GM23338 (cell line): ENCODE results near the gene SPIRE1. TPM values are rescaled to one million over a fixed set of nuclear protein-coding genes. Genes with fewer than 3 reads are reported as not detected.

Source experiments
- ATAC-seq: fragments of 200-7000 bp; cut with Tn5 transposase; 3 replicates; pipeline ENCODE4 v1.9.1; 2020
- DNase-seq: peaks from one replicate; pipeline ENCODE4 v3.0.0-alpha.2; 2015; ENCODE audit warnings: low spot score
- H2AFZ ChIP-seq: fragments of 200-600 bp; sonication (generic); 2 replicates; pipeline ENCODE4 v1.8.0; 2016; ENCODE audit warnings: antibody characterized with exemption, mild to moderate bottlenecking, moderate library complexity
- H3F3A ChIP-seq: fragments of 200-600 bp; sonication (generic); replicated peaks from 2 replicates; pipeline ENCODE4 v1.8.0; 2017; ENCODE audit warnings: antibody characterized with exemption, mixed run types, low read depth
- H3K27ac ChIP-seq: fragments of 200-600 bp; sonication (generic); 2 replicates; pipeline ENCODE4 v1.6.1; 2016; ENCODE audit warnings: low read depth
- H3K27me3 ChIP-seq: fragments of 200-600 bp; sonication (generic); 2 replicates; pipeline ENCODE4 v1.8.0; 2016; ENCODE audit warnings: mild to moderate bottlenecking, mixed run types, moderate library complexity; ENCODE audit not compliant: insufficient read depth
- H3K36me3 ChIP-seq: fragments of 200-600 bp; sonication (generic); 2 replicates; pipeline ENCODE4 v1.8.0; 2016; ENCODE audit warnings: mild to moderate bottlenecking; ENCODE audit not compliant: insufficient read depth
- H3K4me1 ChIP-seq: fragments of 200-600 bp; sonication (generic); 2 replicates; pipeline ENCODE4 v1.8.0; 2016; ENCODE audit warnings: mild to moderate bottlenecking, moderate library complexity; ENCODE audit not compliant: insufficient read depth
- H3K4me2 ChIP-seq: fragments of 200-600 bp; sonication (generic); 2 replicates; pipeline ENCODE4 v1.7.1; 2017; ENCODE audit warnings: mixed run types
- H3K4me3 ChIP-seq: fragments of 200-600 bp; sonication (generic); 2 replicates; pipeline ENCODE4 v1.6.1; 2016; ENCODE audit warnings: mixed run types
- H3K79me2 ChIP-seq: fragments of 200-600 bp; sonication (generic); replicated peaks from 2 replicates; pipeline ENCODE4 v1.8.0; 2017; ENCODE audit warnings: mild to moderate bottlenecking; ENCODE audit not compliant: insufficient read depth
- H3K9me2 ChIP-seq: fragments of 200-600 bp; sonication (generic); 2 replicates; pipeline ENCODE4 v1.8.0; 2017; ENCODE audit not compliant: insufficient read depth
- H4K20me1 ChIP-seq: fragments of 200-600 bp; sonication (generic); replicated peaks from 2 replicates; pipeline ENCODE4 v1.8.0; 2017; ENCODE audit warnings: mild to moderate bottlenecking; ENCODE audit not compliant: insufficient read depth
- H3K27ac Mint-ChIP-seq: 2 replicates; pipeline ENCODE4 v1.8.0; 2020; ENCODE audit warnings: inconsistent platforms, mild to moderate bottlenecking, moderate library complexity, mixed read lengths
- H3K27me3 Mint-ChIP-seq: 3 replicates; pipeline ENCODE4 v1.8.0; 2022; ENCODE audit warnings: low read depth, mild to moderate bottlenecking, moderate library complexity, mixed read lengths, inconsistent platforms; ENCODE audit not compliant: insufficient read depth, poor library complexity
- H3K36me3 Mint-ChIP-seq: 3 replicates; pipeline ENCODE4 v1.8.0; 2021; ENCODE audit warnings: low read depth, mild to moderate bottlenecking, inconsistent platforms, moderate library complexity, mixed read lengths
- H3K4me1 Mint-ChIP-seq: 3 replicates; pipeline ENCODE4 v1.8.0; 2020; ENCODE audit warnings: mild to moderate bottlenecking, inconsistent platforms, mixed read lengths
- H3K4me3 Mint-ChIP-seq: 3 replicates; pipeline ENCODE4 v1.8.0; 2021; ENCODE audit warnings: moderate library complexity, mild to moderate bottlenecking, inconsistent platforms, mixed read lengths
- H3K9me3 Mint-ChIP-seq: 3 replicates; pipeline ENCODE4 v1.8.0; 2020; ENCODE audit warnings: moderate library complexity, mild to moderate bottlenecking, inconsistent platforms, mixed read lengths
- CREB1 ChIP-seq: fragments of 250-450 bp; sonication (Bioruptor Pico); IDR thresholded peaks from 2 replicates; pipeline ENCODE4 v1.5.0; 2020; ENCODE audit warnings: low read depth, mild to moderate bottlenecking, moderate library complexity
- EZH2 ChIP-seq: fragments of 200-600 bp; sonication (generic); IDR thresholded peaks from one replicate; pipeline ENCODE4 v1.8.0; 2017; ENCODE audit warnings: antibody characterized with exemption, mild to moderate bottlenecking, low read depth; ENCODE audit not compliant: unreplicated experiment
- EZH2phosphoT487 ChIP-seq: fragments of 200-600 bp; sonication (generic); IDR thresholded peaks from one replicate; pipeline ENCODE4 v1.8.1; 2018; ENCODE audit warnings: antibody characterized with exemption; ENCODE audit not compliant: unreplicated experiment
- JUNB ChIP-seq: IDR thresholded peaks from one replicate; pipeline ENCODE4 v1.6.1; 2016; ENCODE audit warnings: antibody characterized with exemption; ENCODE audit not compliant: unreplicated experiment
- NANOG ChIP-seq: IDR thresholded peaks from 2 replicates; pipeline ENCODE4 v1.6.1; 2016; ENCODE audit warnings: antibody characterized with exemption, borderline replicate concordance
- POLR2AphosphoS5 ChIP-seq: IDR thresholded peaks from 2 replicates; pipeline ENCODE4 v1.6.1; 2016; ENCODE audit warnings: antibody characterized with exemption, low read depth
- REST ChIP-seq: IDR thresholded peaks from one replicate; pipeline ENCODE4 v1.6.1; 2018; ENCODE audit warnings: antibody characterized with exemption; ENCODE audit not compliant: unreplicated experiment
- STAT1 ChIP-seq: IDR thresholded peaks from one replicate; pipeline ENCODE4 v1.6.1; 2016; ENCODE audit warnings: antibody characterized with exemption; ENCODE audit not compliant: unreplicated experiment
- ZNF114 ChIP-seq: fragments of 250-450 bp; sonication (Bioruptor Pico); IDR thresholded peaks from 2 replicates; pipeline ENCODE4 v1.5.0; 2020; ENCODE audit warnings: mild to moderate bottlenecking, moderate library complexity
- ZNF331 ChIP-seq: fragments of 250-450 bp; sonication (Bioruptor Pico); IDR thresholded peaks from 2 replicates; pipeline ENCODE4 v1.5.0; 2020; ENCODE audit warnings: low read depth, mild to moderate bottlenecking, moderate library complexity
- polyA plus RNA-seq: library from polyadenylated mRNA; unstranded; fragments of >200 nt; fragmentation: Nextera tagmentation; extraction: Ambion mirVana; gene quantifications from 2 replicates; pipeline ENCODE4 v1.2.1, GENCODE V29; 2016
- total RNA-seq: library from RNA; depleted of rRNA; stranded (reverse); fragments of >200 nt; shearing (Covaris generic); gene quantifications from 2 replicates; pipeline ENCODE4 v1.2.3, GENCODE V29; 2014
- TF ChIP-seq, protein P1 (sequence below): IDR thresholded peaks from 2 replicates; pipeline ENCODE4 v1.6.1; 2016; ENCODE audit warnings: antibody characterized with exemption
- TF ChIP-seq, protein P2 (sequence below), 2 experiments: fragments of 200-600 bp in 1 of 2; sonication (generic) in 1 of 2; conservative IDR thresholded peaks; 2 replicates each; pipeline versions ENCODE4 v1.5.1 to v1.6.1; 2016 to 2017; ENCODE audit warnings: antibody characterized with exemption in 2 of 2, low read depth in 2 of 2, mild to moderate bottlenecking in 2 of 2, moderate library complexity in 1 of 2
- TF ChIP-seq, protein P3 (sequence below): fragments of 250-450 bp; sonication (Bioruptor Pico); IDR thresholded peaks from 2 replicates; pipeline ENCODE4 v1.5.0; 2020; ENCODE audit warnings: mild to moderate bottlenecking, moderate library complexity

The SPIRE1 gene
- total and polyA plus RNA-seq, 2 experiments from 2014 or later, result 2.9 to 15.5 TPM

DNA sequence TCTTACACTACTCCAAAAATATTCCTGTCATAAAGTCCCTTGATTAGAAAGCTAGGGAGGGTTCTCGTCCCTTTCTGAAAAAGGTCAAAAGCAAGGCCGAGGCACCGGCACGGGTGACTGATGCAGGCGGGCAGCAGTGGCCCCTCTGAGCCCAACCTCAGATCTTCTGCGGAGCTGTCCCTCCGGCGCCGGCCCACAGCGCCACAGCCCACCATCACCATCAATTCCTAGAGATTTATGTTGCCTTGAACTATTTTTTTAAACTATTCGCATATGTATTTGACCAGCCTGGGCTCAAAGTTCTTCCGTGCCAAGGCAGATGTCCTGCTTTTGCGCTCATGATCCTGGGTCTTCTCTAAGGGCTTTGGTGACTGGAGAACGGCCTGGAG is 223.4 kb downstream of the SPIRE1 start:
- no peaks in the 10 kb centered on the region for H3K9me2 ChIP-seq
- H3F3A ChIP-seq, result no peaks in the 10 kb centered on the region; the same call in 1 of the 2 replicates
- H3K4me2 ChIP-seq, result peak overlapping the region; percentile 40
- peaks cover 8% of the 10 kb centered on the region; the same call in 1 of the 2 replicates for H3K36me3 ChIP-seq
- no peaks in the 10 kb centered on the region for H3K27me3 ChIP-seq
- H3K27ac Mint-ChIP-seq, result peak overlapping the region; percentile 28
- ATAC-seq (peak; percentile 12; the same call in 1 of the 3 replicates), DNase-seq (no peak)
- H3K4me3 ChIP-seq, result no peak overlapping the region
- no peaks in the 10 kb centered on the region; the same call in 2 of the 3 replicates for H3K9me3 Mint-ChIP-seq
- H3K4me1 ChIP-seq, result peaks cover 11% of the 10 kb centered on the region
- TF ChIP-seq, protein P1, sequence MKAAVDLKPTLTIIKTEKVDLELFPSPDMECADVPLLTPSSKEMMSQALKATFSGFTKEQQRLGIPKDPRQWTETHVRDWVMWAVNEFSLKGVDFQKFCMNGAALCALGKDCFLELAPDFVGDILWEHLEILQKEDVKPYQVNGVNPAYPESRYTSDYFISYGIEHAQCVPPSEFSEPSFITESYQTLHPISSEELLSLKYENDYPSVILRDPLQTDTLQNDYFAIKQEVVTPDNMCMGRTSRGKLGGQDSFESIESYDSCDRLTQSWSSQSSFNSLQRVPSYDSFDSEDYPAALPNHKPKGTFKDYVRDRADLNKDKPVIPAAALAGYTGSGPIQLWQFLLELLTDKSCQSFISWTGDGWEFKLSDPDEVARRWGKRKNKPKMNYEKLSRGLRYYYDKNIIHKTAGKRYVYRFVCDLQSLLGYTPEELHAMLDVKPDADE, result no peak
- TF ChIP-seq NANOG, result no peak
- no peak for TF ChIP-seq JUNB
- no peak for TF ChIP-seq REST
- TF ChIP-seq, protein P2, sequence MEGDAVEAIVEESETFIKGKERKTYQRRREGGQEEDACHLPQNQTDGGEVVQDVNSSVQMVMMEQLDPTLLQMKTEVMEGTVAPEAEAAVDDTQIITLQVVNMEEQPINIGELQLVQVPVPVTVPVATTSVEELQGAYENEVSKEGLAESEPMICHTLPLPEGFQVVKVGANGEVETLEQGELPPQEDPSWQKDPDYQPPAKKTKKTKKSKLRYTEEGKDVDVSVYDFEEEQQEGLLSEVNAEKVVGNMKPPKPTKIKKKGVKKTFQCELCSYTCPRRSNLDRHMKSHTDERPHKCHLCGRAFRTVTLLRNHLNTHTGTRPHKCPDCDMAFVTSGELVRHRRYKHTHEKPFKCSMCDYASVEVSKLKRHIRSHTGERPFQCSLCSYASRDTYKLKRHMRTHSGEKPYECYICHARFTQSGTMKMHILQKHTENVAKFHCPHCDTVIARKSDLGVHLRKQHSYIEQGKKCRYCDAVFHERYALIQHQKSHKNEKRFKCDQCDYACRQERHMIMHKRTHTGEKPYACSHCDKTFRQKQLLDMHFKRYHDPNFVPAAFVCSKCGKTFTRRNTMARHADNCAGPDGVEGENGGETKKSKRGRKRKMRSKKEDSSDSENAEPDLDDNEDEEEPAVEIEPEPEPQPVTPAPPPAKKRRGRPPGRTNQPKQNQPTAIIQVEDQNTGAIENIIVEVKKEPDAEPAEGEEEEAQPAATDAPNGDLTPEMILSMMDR (conservative IDR thresholded peaks at IDR 0.05; ENCODE audit: low read depth in 2 of 2), result no peak
- no peak for TF ChIP-seq ZNF331 (CRISPR knock-in tag)
- TF ChIP-seq ZNF114 (CRISPR knock-in tag), result no peak
- no peak for TF ChIP-seq CREB1 (CRISPR knock-in tag)
- TF ChIP-seq, protein P3, sequence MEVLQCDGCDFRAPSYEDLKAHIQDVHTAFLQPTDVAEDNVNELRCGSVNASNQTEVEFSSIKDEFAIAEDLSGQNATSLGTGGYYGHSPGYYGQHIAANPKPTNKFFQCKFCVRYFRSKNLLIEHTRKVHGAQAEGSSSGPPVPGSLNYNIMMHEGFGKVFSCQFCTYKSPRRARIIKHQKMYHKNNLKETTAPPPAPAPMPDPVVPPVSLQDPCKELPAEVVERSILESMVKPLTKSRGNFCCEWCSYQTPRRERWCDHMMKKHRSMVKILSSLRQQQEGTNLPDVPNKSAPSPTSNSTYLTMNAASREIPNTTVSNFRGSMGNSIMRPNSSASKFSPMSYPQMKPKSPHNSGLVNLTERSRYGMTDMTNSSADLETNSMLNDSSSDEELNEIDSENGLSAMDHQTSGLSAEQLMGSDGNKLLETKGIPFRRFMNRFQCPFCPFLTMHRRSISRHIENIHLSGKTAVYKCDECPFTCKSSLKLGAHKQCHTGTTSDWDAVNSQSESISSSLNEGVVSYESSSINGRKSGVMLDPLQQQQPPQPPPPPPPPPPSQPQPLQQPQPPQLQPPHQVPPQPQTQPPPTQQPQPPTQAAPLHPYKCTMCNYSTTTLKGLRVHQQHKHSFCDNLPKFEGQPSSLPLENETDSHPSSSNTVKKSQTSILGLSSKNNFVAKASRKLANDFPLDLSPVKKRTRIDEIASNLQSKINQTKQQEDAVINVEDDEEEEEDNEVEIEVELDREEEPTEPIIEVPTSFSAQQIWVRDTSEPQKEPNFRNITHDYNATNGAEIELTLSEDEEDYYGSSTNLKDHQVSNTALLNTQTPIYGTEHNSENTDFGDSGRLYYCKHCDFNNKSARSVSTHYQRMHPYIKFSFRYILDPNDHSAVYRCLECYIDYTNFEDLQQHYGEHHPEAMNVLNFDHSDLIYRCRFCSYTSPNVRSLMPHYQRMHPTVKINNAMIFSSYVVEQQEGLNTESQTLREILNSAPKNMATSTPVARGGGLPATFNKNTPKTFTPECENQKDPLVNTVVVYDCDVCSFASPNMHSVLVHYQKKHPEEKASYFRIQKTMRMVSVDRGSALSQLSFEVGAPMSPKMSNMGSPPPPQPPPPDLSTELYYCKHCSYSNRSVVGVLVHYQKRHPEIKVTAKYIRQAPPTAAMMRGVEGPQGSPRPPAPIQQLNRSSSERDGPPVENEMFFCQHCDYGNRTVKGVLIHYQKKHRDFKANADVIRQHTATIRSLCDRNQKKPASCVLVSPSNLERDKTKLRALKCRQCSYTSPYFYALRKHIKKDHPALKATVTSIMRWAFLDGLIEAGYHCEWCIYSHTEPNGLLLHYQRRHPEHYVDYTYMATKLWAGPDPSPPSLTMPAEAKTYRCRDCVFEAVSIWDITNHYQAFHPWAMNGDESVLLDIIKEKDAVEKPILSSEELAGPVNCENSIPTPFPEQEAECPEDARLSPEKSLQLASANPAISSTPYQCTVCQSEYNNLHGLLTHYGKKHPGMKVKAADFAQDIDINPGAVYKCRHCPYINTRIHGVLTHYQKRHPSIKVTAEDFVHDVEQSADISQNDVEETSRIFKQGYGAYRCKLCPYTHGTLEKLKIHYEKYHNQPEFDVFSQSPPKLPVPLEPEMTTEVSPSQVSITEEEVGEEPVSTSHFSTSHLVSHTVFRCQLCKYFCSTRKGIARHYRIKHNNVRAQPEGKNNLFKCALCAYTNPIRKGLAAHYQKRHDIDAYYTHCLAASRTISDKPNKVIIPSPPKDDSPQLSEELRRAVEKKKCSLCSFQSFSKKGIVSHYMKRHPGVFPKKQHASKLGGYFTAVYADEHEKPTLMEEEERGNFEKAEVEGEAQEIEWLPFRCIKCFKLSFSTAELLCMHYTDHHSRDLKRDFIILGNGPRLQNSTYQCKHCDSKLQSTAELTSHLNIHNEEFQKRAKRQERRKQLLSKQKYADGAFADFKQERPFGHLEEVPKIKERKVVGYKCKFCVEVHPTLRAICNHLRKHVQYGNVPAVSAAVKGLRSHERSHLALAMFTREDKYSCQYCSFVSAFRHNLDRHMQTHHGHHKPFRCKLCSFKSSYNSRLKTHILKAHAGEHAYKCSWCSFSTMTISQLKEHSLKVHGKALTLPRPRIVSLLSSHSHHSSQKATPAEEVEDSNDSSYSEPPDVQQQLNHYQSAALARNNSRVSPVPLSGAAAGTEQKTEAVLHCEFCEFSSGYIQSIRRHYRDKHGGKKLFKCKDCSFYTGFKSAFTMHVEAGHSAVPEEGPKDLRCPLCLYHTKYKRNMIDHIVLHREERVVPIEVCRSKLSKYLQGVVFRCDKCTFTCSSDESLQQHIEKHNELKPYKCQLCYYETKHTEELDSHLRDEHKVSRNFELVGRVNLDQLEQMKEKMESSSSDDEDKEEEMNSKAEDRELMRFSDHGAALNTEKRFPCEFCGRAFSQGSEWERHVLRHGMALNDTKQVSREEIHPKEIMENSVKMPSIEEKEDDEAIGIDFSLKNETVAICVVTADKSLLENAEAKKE (CRISPR knock-in tag), result no peak
- no peak for TF ChIP-seq EZH2
- TF ChIP-seq POLR2AphosphoS5, result no peak
- no peak for TF ChIP-seq EZH2phosphoT487
- no peak for TF ChIP-seq STAT1
- no peaks in the 10 kb centered on the region for H3K79me2 ChIP-seq
- peaks cover 11% of the 10 kb centered on the region for H3K27me3 Mint-ChIP-seq
- H4K20me1 ChIP-seq, result no peaks in the 10 kb centered on the region
- H3K36me3 Mint-ChIP-seq, result peaks cover 23% of the 10 kb centered on the region
- H3K4me1 Mint-ChIP-seq, result peaks cover 10% of the 10 kb centered on the region
- H3K4me3 Mint-ChIP-seq, result no peak overlapping the region
- no peak overlapping the region for H2AFZ ChIP-seq
- 0 out of 2 replicates have a peak overlapping the region, but pooled peaks have one; percentile 39 for H3K27ac ChIP-seq
